H9 (cell line): ENCODE data around the gene CDK6. TPM values are rescaled to one million over a fixed set of nuclear protein-coding genes. Genes with fewer than 3 reads are reported as not detected.

Experiments
- DNase-seq: peaks from one replicate; pipeline ENCODE4 v3.0.0-alpha.2; 2017
- H2AFZ ChIP-seq: one replicate; pipeline ENCODE4 v1.6.1; 2013; ENCODE audit warnings: mild to moderate bottlenecking, low read length, control low read depth, moderate library complexity
- H2AK5ac ChIP-seq: 2 replicates; pipeline ENCODE4 v1.6.1; 2013; ENCODE audit warnings: low read length, control low read depth, mixed read lengths; ENCODE audit not compliant: insufficient read length
- H2BK120ac ChIP-seq: one replicate; pipeline ENCODE4 v1.6.1; 2013; ENCODE audit warnings: low read depth, mild to moderate bottlenecking, low read length, control low read depth, inconsistent platforms; ENCODE audit not compliant: poor library complexity, severe bottlenecking
- H2BK12ac ChIP-seq: 2 replicates; pipeline ENCODE4 v1.6.1; 2013; ENCODE audit warnings: low read length, control low read depth, mixed read lengths, low read depth; ENCODE audit not compliant: insufficient read length
- H2BK15ac ChIP-seq: 2 replicates; pipeline ENCODE4 v1.6.1; 2013; ENCODE audit warnings: low read depth, low read length, control low read depth
- H2BK20ac ChIP-seq: one replicate; pipeline ENCODE4 v1.6.1; 2013; ENCODE audit warnings: low read depth, mild to moderate bottlenecking, low read length, control low read depth, inconsistent platforms; ENCODE audit not compliant: poor library complexity, severe bottlenecking
- H2BK5ac ChIP-seq: 2 replicates; pipeline ENCODE4 v1.6.1; 2013; ENCODE audit warnings: low read length, control low read depth, mixed read lengths; ENCODE audit not compliant: insufficient read length
- H3K14ac ChIP-seq: 2 replicates; pipeline ENCODE4 v1.6.1; 2013; ENCODE audit warnings: low read length, control low read depth; ENCODE audit not compliant: insufficient read depth
- H3K18ac ChIP-seq: 2 replicates; pipeline ENCODE4 v1.6.1; 2013; ENCODE audit warnings: low read depth, mild to moderate bottlenecking, mixed read lengths, low read length, control low read depth; ENCODE audit not compliant: insufficient read length
- H3K23ac ChIP-seq: 2 replicates; pipeline ENCODE4 v1.6.1; 2013; ENCODE audit warnings: low read length, control low read depth, mixed read lengths, low read depth; ENCODE audit not compliant: insufficient read length
- H3K23me2 ChIP-seq: 2 replicates; pipeline ENCODE4 v1.6.1; 2013; ENCODE audit warnings: low read depth, mild to moderate bottlenecking, mixed read lengths, low read length, control low read depth; ENCODE audit not compliant: insufficient read length, poor library complexity, severe bottlenecking
- H3K27ac ChIP-seq: 2 replicates; pipeline ENCODE4 v1.5.1; 2013; ENCODE audit warnings: low read length, control low read depth, mixed read lengths, low read depth; ENCODE audit not compliant: insufficient read length
- H3K27me3 ChIP-seq: 2 replicates; pipeline ENCODE4 v1.6.1; 2013; ENCODE audit warnings: low read length, control low read depth, inconsistent platforms; ENCODE audit not compliant: insufficient read depth
- H3K4ac ChIP-seq: 2 replicates; pipeline ENCODE4 v1.6.1; 2013; ENCODE audit warnings: low read depth, mild to moderate bottlenecking, control low read depth, inconsistent platforms, low read length, moderate library complexity
- H3K4me1 ChIP-seq: 2 replicates; pipeline ENCODE4 v1.6.1; 2013; ENCODE audit warnings: low read length, control low read depth, inconsistent platforms; ENCODE audit not compliant: insufficient read depth
- H3K4me2 ChIP-seq: 2 replicates; pipeline ENCODE4 v1.6.1; 2013; ENCODE audit warnings: low read length, control low read depth, mixed read lengths; ENCODE audit not compliant: insufficient read length, insufficient read depth
- H3K56ac ChIP-seq: 2 replicates; pipeline ENCODE4 v1.6.1; 2013; ENCODE audit warnings: low read depth, mild to moderate bottlenecking, mixed read lengths, low read length, control low read depth; ENCODE audit not compliant: insufficient read length
- H3K79me1 ChIP-seq: 2 replicates; pipeline ENCODE4 v1.6.1; 2013; ENCODE audit warnings: low read depth, mild to moderate bottlenecking, moderate library complexity, low read length, control low read depth, inconsistent platforms; ENCODE audit not compliant: insufficient read depth, poor library complexity, severe bottlenecking
- H3K79me2 ChIP-seq: 2 replicates; pipeline ENCODE4 v1.6.1; 2013; ENCODE audit warnings: low read length, control low read depth, inconsistent platforms; ENCODE audit not compliant: insufficient read depth
- H3K9ac ChIP-seq: 2 replicates; pipeline ENCODE4 v1.6.1; 2013; ENCODE audit warnings: low read length, control low read depth, mixed read lengths; ENCODE audit not compliant: insufficient read length; ENCODE audit errors: extremely low read depth
- H3K9me3 ChIP-seq: one replicate; pipeline ENCODE4 v1.6.1; 2013; ENCODE audit warnings: low read depth, low read length, inconsistent platforms; ENCODE audit not compliant: control insufficient read depth
- H3T11ph ChIP-seq: one replicate; pipeline ENCODE4 v1.6.1; 2013; ENCODE audit warnings: mild to moderate bottlenecking, low read length, control low read depth, inconsistent platforms
- H4K20me1 ChIP-seq: one replicate; pipeline ENCODE4 v1.6.1; 2013; ENCODE audit not compliant: control insufficient read depth, insufficient read length, insufficient read depth
- H4K5ac ChIP-seq: 2 replicates; pipeline ENCODE4 v1.6.1; 2013; ENCODE audit warnings: low read depth, mild to moderate bottlenecking, mixed read lengths, low read length, control low read depth; ENCODE audit not compliant: insufficient read length
- H4K8ac ChIP-seq: replicated peaks from 2 replicates; pipeline ENCODE4 v1.6.1; 2013; ENCODE audit warnings: low read length, control low read depth, mixed read lengths, low read depth; ENCODE audit not compliant: insufficient read length
- H4K91ac ChIP-seq: 2 replicates; pipeline ENCODE4 v1.6.1; 2013; ENCODE audit warnings: low read depth, mild to moderate bottlenecking, moderate library complexity, mixed read lengths, low read length, control low read depth; ENCODE audit not compliant: insufficient read length
- H3K27ac Mint-ChIP-seq, 3 experiments: 2 replicates in 2 of 3; 3 replicates in 1 of 3; pipeline ENCODE4 v1.8.0; 2020 to 2021; ENCODE audit warnings: mixed read lengths in 3 of 3, mild to moderate bottlenecking in 1 of 3, moderate library complexity in 1 of 3
- H3K27me3 Mint-ChIP-seq: 2 replicates; pipeline ENCODE4 v1.8.0; 2021; ENCODE audit warnings: low read depth, mild to moderate bottlenecking, moderate library complexity, mixed read lengths
- H3K36me3 Mint-ChIP-seq, 3 experiments: 2 replicates in 2 of 3; 3 replicates in 1 of 3; pipeline ENCODE4 v1.8.0; 2020 to 2021; ENCODE audit warnings: low read depth in 3 of 3, mixed read lengths in 3 of 3; ENCODE audit not compliant: insufficient read depth in 1 of 3
- H3K4me1 Mint-ChIP-seq, 2 experiments: 2 replicates each; pipeline ENCODE4 v1.8.0; 2020; ENCODE audit warnings: mixed read lengths in 2 of 2
- H3K4me3 Mint-ChIP-seq, 2 experiments: 2 replicates in 1 of 2; 3 replicates in 1 of 2; pipeline ENCODE4 v1.8.0; 2020 to 2021; ENCODE audit warnings: mild to moderate bottlenecking in 2 of 2, mixed read lengths in 2 of 2, moderate library complexity in 1 of 2
- H3K9me3 Mint-ChIP-seq, 2 experiments: 2 replicates in 1 of 2; 3 replicates in 1 of 2; pipeline ENCODE4 v1.8.0; 2020; ENCODE audit warnings: mild to moderate bottlenecking in 2 of 2, mixed read lengths in 2 of 2, moderate library complexity in 1 of 2
- WGBS: extraction: QIAGEN DNeasy Blood & Tissue Kit; methylation state at CpG from one replicate; pipeline ENCODE4 v1.1.7; 2013; ENCODE audit warnings: missing lambda C conversion rate, low lambda C conversion rate, mixed read lengths; ENCODE audit not compliant: insufficient read length; ENCODE audit errors: extremely low coverage; 5-methylcytosine and 5-hydroxymethylcytosine counted together
- total RNA-seq: library from RNA; stranded (reverse); gene quantifications from 2 replicates; pipeline ENCODE4 v1.2.1, GENCODE V29; 2021
- TF ChIP-seq, protein P1 (sequence below): fragments of 200-600 bp; sonication (generic); conservative IDR thresholded peaks from 3 replicates; pipeline ENCODE4 v1.8.0; 2021; ENCODE audit warnings: antibody characterized with exemption, mild to moderate bottlenecking

The CDK6 gene
- total RNA-seq, 1 experiment from 2014 or later = 30.0 TPM

DNA sequence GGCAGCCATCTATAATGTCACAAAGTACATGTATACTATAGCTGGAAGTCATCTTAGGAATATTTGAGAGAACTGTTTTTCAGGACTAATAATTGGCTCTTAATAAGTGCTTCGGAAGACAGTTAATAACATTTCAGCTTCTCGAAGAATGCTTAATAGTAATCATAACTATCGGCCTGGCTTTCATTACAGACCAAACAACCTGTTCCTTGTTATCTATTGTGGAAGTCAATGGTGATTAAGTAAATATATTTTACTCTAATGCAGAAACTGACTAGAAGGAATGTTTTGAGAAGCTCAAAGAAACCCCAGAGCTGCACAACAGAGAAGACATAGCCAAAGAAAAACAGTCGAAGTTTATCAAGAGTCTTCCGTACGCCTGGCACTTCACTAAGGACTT lies 139.4 kb downstream of the CDK6 start:
- peaks cover 23 to 24% of the 10 kb centered on the region in 2 experiments for H3K4me1 Mint-ChIP-seq
- no peak overlapping the region for H3K18ac ChIP-seq
- H3K27me3 ChIP-seq = no peaks in the 10 kb centered on the region
- no peak overlapping the region for H3K27ac ChIP-seq
- no peak overlapping the region for H3T11ph ChIP-seq
- no peak overlapping the region for H4K5ac ChIP-seq
- H3K79me1 ChIP-seq = no peaks in the 10 kb centered on the region
- H3K9me3 Mint-ChIP-seq = no peaks in the 10 kb centered on the region; a peak in 1 of 5 replicates
- H3K9me3 ChIP-seq = no peaks in the 10 kb centered on the region
- H3K27me3 Mint-ChIP-seq = no peaks in the 10 kb centered on the region
- H3K27ac Mint-ChIP-seq = no peak overlapping the region
- H3K9ac ChIP-seq = no peak overlapping the region
- TF ChIP-seq, protein P1, sequence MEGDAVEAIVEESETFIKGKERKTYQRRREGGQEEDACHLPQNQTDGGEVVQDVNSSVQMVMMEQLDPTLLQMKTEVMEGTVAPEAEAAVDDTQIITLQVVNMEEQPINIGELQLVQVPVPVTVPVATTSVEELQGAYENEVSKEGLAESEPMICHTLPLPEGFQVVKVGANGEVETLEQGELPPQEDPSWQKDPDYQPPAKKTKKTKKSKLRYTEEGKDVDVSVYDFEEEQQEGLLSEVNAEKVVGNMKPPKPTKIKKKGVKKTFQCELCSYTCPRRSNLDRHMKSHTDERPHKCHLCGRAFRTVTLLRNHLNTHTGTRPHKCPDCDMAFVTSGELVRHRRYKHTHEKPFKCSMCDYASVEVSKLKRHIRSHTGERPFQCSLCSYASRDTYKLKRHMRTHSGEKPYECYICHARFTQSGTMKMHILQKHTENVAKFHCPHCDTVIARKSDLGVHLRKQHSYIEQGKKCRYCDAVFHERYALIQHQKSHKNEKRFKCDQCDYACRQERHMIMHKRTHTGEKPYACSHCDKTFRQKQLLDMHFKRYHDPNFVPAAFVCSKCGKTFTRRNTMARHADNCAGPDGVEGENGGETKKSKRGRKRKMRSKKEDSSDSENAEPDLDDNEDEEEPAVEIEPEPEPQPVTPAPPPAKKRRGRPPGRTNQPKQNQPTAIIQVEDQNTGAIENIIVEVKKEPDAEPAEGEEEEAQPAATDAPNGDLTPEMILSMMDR = no peak
- no peak overlapping the region for H2BK120ac ChIP-seq
- H3K4ac ChIP-seq = no peak overlapping the region
- H2BK15ac ChIP-seq = no peak overlapping the region
- no peaks in the 10 kb centered on the region for H3K4me1 ChIP-seq
- no peak overlapping the region for H2AK5ac ChIP-seq
- no peaks in the 10 kb centered on the region for H4K20me1 ChIP-seq
- no peak for DNase-seq
- no peak overlapping the region for H2BK5ac ChIP-seq
- peaks cover 8% of the 10 kb centered on the region for H3K23me2 ChIP-seq
- no peak overlapping the region for H3K56ac ChIP-seq
- H2BK12ac ChIP-seq = no peak overlapping the region
- no peak overlapping the region for H3K14ac ChIP-seq
- peaks cover 0 to 5% (median 2%) of the 10 kb centered on the region in 3 experiments; a peak in 3 of 7 replicates for H3K36me3 Mint-ChIP-seq
- no CpG with 5 or more reads among the region's 6 CpGs for WGBS
- no peak overlapping the region for H3K4me3 Mint-ChIP-seq
- H3K4me2 ChIP-seq = no peak overlapping the region
- no peak overlapping the region for H2AFZ ChIP-seq
- H3K79me2 ChIP-seq = no peaks in the 10 kb centered on the region
- H3K23ac ChIP-seq = no peak overlapping the region
- no peak overlapping the region for H4K8ac ChIP-seq
- H4K91ac ChIP-seq = no peak overlapping the region
- no peak overlapping the region for H2BK20ac ChIP-seq
